Activated T-cell treated with anti-CD3 and anti-CD28 coated beads, Interleukin-2, amount 50 U/mL, for 24 hours (primary cell): ENCODE results near the gene SRXN1.
"Not testable (repeated sequence)": the region's sequence is repeated elsewhere in the genome, so short reads cannot be mapped to it uniquely, and the experiment has no call there.

Experiments used
- DNase-seq: peaks from one replicate; pipeline ENCODE4 v3.0.0-alpha.2; 2020
- H3K27ac Mint-ChIP-seq: 2 replicates; pipeline ENCODE4 v1.8.0; 2020; ENCODE audit warnings: mild to moderate bottlenecking, mixed read lengths
- H3K27me3 Mint-ChIP-seq: 2 replicates; pipeline ENCODE4 v1.8.0; 2020; ENCODE audit warnings: mixed read lengths
- H3K36me3 Mint-ChIP-seq: 2 replicates; pipeline ENCODE4 v1.8.0; 2020; ENCODE audit warnings: low read depth, mixed read lengths
- H3K4me1 Mint-ChIP-seq: 2 replicates; pipeline ENCODE4 v1.8.0; 2020; ENCODE audit warnings: low read depth, mixed read lengths
- H3K4me3 Mint-ChIP-seq: 2 replicates; pipeline ENCODE4 v1.8.0; 2020; ENCODE audit warnings: mild to moderate bottlenecking, moderate library complexity, mixed read lengths
- H3K9me3 Mint-ChIP-seq: 2 replicates; pipeline ENCODE4 v1.8.0; 2020; ENCODE audit warnings: mixed read lengths

Gene SRXN1

DNA sequence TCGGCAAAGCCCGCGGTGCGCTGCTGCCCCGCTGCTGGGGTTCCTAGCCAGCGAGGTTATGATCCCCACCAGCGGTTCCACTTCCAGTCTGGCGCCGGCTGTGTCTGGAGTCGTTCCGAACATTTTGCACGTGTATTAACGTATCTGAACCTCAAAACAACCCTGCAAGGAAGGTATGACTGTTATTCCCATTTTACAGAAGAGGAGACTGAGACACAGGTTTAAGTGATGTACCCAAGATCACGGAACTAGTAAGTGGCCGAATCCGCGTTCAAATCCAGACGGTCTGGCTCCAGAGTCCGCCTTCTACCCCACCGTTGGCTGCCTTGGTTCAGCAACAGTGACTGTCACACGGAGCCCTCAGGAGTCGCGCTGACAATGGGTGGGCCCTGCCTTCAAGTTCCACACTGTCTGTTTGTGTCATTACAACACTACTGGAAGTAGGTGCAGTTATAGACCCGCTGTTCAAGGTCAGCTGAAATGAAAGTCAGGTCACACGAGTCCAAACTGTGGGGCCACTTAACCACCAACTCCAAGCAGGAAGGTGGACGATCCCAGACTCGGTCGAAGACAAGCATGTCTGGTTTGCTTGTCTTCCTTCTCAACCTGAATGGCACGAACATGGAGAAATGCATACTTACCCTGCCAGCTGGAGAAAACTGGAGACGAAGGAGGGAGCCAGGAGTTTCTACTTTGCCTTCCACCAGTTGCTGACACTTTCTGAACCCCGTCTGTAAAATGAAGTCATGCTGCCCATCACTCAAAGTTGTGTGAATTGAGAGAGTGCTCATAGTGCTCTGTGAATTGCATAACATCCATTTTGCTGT is 803 bp upstream of the SRXN1 start:
- H3K9me3 Mint-ChIP-seq: no peaks in the 10 kb centered on the region
- peaks cover 35% of the 10 kb centered on the region for H3K4me1 Mint-ChIP-seq
- DNase-seq: no peak
- H3K27me3 Mint-ChIP-seq: peaks cover 20% of the 10 kb centered on the region
- peaks cover 27% of the 10 kb centered on the region for H3K36me3 Mint-ChIP-seq
- H3K27ac Mint-ChIP-seq: peak overlapping the region; percentile 90
- H3K4me3 Mint-ChIP-seq: peak overlapping the region; percentile 75

GRCh38 chr20:652615-653109 is 338 bp downstream of the SRXN1 start:
- H3K4me1 Mint-ChIP-seq: peaks cover 35% of the 10 kb centered on the region
- H3K36me3 Mint-ChIP-seq: peaks cover 38% of the 10 kb centered on the region
- peak overlapping the region; percentile 90 for H3K27ac Mint-ChIP-seq
- peak; percentile 70 for DNase-seq
- H3K27me3 Mint-ChIP-seq: peaks cover 10% of the 10 kb centered on the region
- H3K4me3 Mint-ChIP-seq: peak overlapping the region; percentile 86
- H3K9me3 Mint-ChIP-seq: no peaks in the 10 kb centered on the region

- Mint-ChIP-seq H3K9me3 (no peaks in the 10 kb centered on the region), H3K4me1 (peaks cover 35% of the 10 kb centered on the region), H3K27ac (peak overlapping the region; percentile 90), H3K4me3 (peak overlapping the region; percentile 86), H3K27me3 (peaks cover 9% of the 10 kb centered on the region), H3K36me3 (peaks cover 45% of the 10 kb centered on the region)
- peak; percentile 45 for DNase-seq
These were observed 1.0 kb downstream of the SRXN1 start for GRCh38 chr20:651713-652614.

GRCh38 chr20:650954-651353 is 2.0 kb downstream of the SRXN1 start:
- Mint-ChIP-seq H3K36me3 (peaks cover 50% of the 10 kb centered on the region), H3K27me3 (peaks cover 5% of the 10 kb centered on the region), H3K4me1 (peaks cover 37% of the 10 kb centered on the region), H3K9me3 (no peaks in the 10 kb centered on the region), H3K4me3 (peak overlapping the region; percentile 86), H3K27ac (peak overlapping the region; percentile 0)
- DNase-seq: no peak

DNA sequence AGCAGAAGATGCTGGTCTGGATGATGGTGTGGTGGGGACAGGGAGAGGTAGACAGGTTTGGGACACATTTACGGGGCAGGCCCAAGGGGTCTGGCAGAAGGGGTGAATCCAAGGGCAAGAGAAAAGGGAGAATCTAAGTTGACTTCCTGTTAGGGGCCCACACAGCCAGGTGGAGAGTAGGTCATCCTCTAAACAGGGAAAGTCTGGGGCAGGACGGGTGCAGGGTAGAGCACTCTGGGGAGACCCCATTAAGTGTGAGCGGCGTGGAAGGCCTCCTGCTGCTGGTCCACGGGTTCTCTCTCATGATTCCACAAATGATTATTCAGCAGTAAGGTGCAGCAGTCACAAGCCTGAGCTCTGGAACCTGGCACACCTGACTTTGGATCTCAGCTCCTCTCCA is 2.7 kb downstream of the SRXN1 start:
- Mint-ChIP-seq H3K36me3 (peaks cover 50% of the 10 kb centered on the region), H3K4me1 (peaks cover 43% of the 10 kb centered on the region), H3K9me3 (no peaks in the 10 kb centered on the region), H3K27ac (peak overlapping the region; percentile 15), H3K27me3 (peaks cover 3% of the 10 kb centered on the region), H3K4me3 (no peak overlapping the region)
- no peak for DNase-seq

DNA sequence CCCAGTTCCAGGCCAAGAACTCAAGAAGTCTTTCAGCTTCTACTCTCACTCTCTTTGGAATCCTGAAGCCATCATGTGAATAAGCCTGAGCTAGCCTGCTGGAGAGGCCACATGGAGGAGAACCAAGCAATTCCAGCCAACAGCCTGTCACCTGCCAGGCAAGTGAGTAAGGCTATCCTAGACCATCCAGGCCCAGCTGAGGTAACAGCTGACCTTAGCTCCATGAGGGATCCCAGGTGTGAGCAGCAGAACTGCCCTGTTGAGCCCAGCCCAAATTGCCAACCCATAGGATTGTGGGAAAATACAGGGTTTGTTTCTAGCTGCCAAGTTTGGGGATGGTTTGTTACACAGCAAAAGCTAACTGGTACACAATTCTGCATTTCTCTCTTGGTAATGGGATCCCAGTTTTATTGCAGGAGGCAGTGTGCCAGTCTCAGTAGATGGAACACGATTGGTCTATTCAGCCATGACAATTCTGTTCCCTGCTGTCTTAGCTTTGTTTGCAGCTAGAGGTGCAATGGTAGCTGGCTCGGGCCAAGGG is 5.5 kb downstream of the SRXN1 start:
- no peak for DNase-seq
- no peak overlapping the region for H3K4me3 Mint-ChIP-seq
- peaks cover 49% of the 10 kb centered on the region for H3K36me3 Mint-ChIP-seq
- no peaks in the 10 kb centered on the region for H3K9me3 Mint-ChIP-seq
- peaks cover 31% of the 10 kb centered on the region for H3K4me1 Mint-ChIP-seq
- H3K27me3 Mint-ChIP-seq: peaks cover 18% of the 10 kb centered on the region
- no peak overlapping the region for H3K27ac Mint-ChIP-seq

GRCh38 chr20:646868-647233 is 6.1 kb downstream of the SRXN1 start:
- no peak overlapping the region for H3K4me3 Mint-ChIP-seq
- peaks cover 44% of the 10 kb centered on the region for H3K36me3 Mint-ChIP-seq
- H3K4me1 Mint-ChIP-seq: peaks cover 24% of the 10 kb centered on the region
- H3K9me3 Mint-ChIP-seq: no peaks in the 10 kb centered on the region
- no peak overlapping the region for H3K27ac Mint-ChIP-seq
- H3K27me3 Mint-ChIP-seq: peaks cover 18% of the 10 kb centered on the region
- no peak for DNase-seq

GRCh38 chr20:646107-646867 is 6.7 kb downstream of the SRXN1 start:
- Mint-ChIP-seq H3K27ac (no peak overlapping the region), H3K4me3 (no peak overlapping the region), H3K9me3 (no peaks in the 10 kb centered on the region), H3K36me3 (peaks cover 44% of the 10 kb centered on the region), H3K27me3 (peaks cover 22% of the 10 kb centered on the region), H3K4me1 (peaks cover 23% of the 10 kb centered on the region)
- no peak for DNase-seq

GRCh38 chr20:645318-646106 is 7.5 kb downstream of the SRXN1 start:
- Mint-ChIP-seq H3K36me3 (peaks cover 39% of the 10 kb centered on the region), H3K4me3 (no peak overlapping the region)

GRCh38 chr20:644692-645317 is 8.2 kb downstream of the SRXN1 start:
- peaks cover 25% of the 10 kb centered on the region for H3K27me3 Mint-ChIP-seq

More at GRCh38 chr20:645318-646106, 7.5 kb downstream of the SRXN1 start:
- Mint-ChIP-seq H3K27me3 (peaks cover 25% of the 10 kb centered on the region), H3K4me1 (peaks cover 19% of the 10 kb centered on the region), H3K27ac (no peak overlapping the region), H3K9me3 (no peaks in the 10 kb centered on the region)
- DNase-seq: peak; percentile 82

GRCh38 chr20:642398-643174 is 10.4 kb downstream of the SRXN1 start:
- Mint-ChIP-seq H3K27ac (peak overlapping the region; percentile 37), H3K4me1 (peaks cover 14% of the 10 kb centered on the region), H3K36me3 (peaks cover 11% of the 10 kb centered on the region), H3K27me3 (peaks cover 25% of the 10 kb centered on the region), H3K4me3 (no peak overlapping the region), H3K9me3 (no peaks in the 10 kb centered on the region)
- DNase-seq: no peak

More at GRCh38 chr20:644692-645317, 8.2 kb downstream of the SRXN1 start:
- no peak overlapping the region for H3K27ac Mint-ChIP-seq
- no peak overlapping the region for H3K4me3 Mint-ChIP-seq
- DNase-seq: no peak
- H3K9me3 Mint-ChIP-seq: no peaks in the 10 kb centered on the region
- peaks cover 14% of the 10 kb centered on the region for H3K4me1 Mint-ChIP-seq
- H3K36me3 Mint-ChIP-seq: peaks cover 32% of the 10 kb centered on the region

GRCh38 chr20:642013-642397 is 11.0 kb downstream of the SRXN1 start:
- peaks cover 27% of the 10 kb centered on the region for H3K27me3 Mint-ChIP-seq
- H3K4me3 Mint-ChIP-seq, H3K9me3 Mint-ChIP-seq, DNase-seq, H3K36me3 Mint-ChIP-seq, H3K27ac Mint-ChIP-seq: not testable (repeated sequence)
- peaks cover 14% of the 10 kb centered on the region for H3K4me1 Mint-ChIP-seq
